Body of pancreas (tissue), 4 donors: ENCODE data around the gene CNTNAP3B. TPM values are rescaled to one million over a fixed set of nuclear protein-coding genes. Genes with fewer than 3 reads are reported as not detected.
"Not testable (repeated sequence)": the region's sequence is repeated elsewhere in the genome, so short reads cannot be mapped to it uniquely, and the experiment has no call there.

Source experiments
- ATAC-seq: fragments of 150-250 bp; one replicate; pipeline ENCODE4 v1.9.1; 2016
- DNase-seq, 4 donors: peaks; one replicate each; pipeline ENCODE4 v3.0.0-alpha.2; 2019
- H3K27ac ChIP-seq, 4 donors: fragments of 200-600 bp; sonication (generic); 1 replicate in 3 of 4; 2 replicates in 1 of 4; pipeline versions ENCODE4 v1.5.1 to v1.6.1; 2016 to 2019; ENCODE audit warnings: mild to moderate bottlenecking in 1 of 4, mixed read lengths in 1 of 4, moderate library complexity in 1 of 4
- H3K27me3 ChIP-seq, 2 donors: fragments of 200-600 bp; sonication (generic); one replicate each; pipeline ENCODE4 v1.6.0; 2016; ENCODE audit warnings: mild to moderate bottlenecking in 1 of 2
- H3K36me3 ChIP-seq, 2 donors: fragments of 200-600 bp; sonication (generic); replicated peaks in 1 of 2; 2 replicates each; pipeline ENCODE4 v1.5.1; 2016; ENCODE audit warnings: low read depth in 2 of 2; ENCODE audit not compliant: insufficient read depth in 1 of 2
- H3K4me1 ChIP-seq: fragments of 200-600 bp; sonication (generic); one replicate; pipeline ENCODE4 v1.6.0; 2016
- H3K4me3 ChIP-seq, 2 donors: fragments of 200-600 bp; sonication (generic); 1 replicate in 1 of 2; 2 replicates in 1 of 2; pipeline ENCODE4 v1.5.1; 2016 to 2019
- H3K9me3 ChIP-seq, 3 donors: fragments of 200-600 bp; sonication (generic); 1 replicate in 2 of 3; 2 replicates in 1 of 3; pipeline ENCODE4 v1.5.1; 2016
- WGBS, 2 donors: methylation state at CpG; one replicate each; pipeline ENCODE4 v1.1.5; 2017; 5-methylcytosine and 5-hydroxymethylcytosine counted together
- intact Hi-C: fragments of 100-400 bp; cut with DNase I; formaldehyde crosslinking; loops from one replicate; pipeline ENCODE4 v1.15.1; 2023
- small RNA-seq: library from RNA; depleted of rRNA; stranded (forward); fragments of <200 nt; gene quantifications from one replicate; pipeline ENCODE3, GENCODE V24; 2016
- total RNA-seq, 2 donors: library from RNA; depleted of rRNA; stranded (reverse); fragments of >200 nt; gene quantifications; one replicate each; pipeline ENCODE4 v1.1.0, GENCODE V29; 2016

CNTNAP3B gene
- total RNA-seq, 2 donors from 2014 or later = 11.2 to 34.2 TPM

DNA sequence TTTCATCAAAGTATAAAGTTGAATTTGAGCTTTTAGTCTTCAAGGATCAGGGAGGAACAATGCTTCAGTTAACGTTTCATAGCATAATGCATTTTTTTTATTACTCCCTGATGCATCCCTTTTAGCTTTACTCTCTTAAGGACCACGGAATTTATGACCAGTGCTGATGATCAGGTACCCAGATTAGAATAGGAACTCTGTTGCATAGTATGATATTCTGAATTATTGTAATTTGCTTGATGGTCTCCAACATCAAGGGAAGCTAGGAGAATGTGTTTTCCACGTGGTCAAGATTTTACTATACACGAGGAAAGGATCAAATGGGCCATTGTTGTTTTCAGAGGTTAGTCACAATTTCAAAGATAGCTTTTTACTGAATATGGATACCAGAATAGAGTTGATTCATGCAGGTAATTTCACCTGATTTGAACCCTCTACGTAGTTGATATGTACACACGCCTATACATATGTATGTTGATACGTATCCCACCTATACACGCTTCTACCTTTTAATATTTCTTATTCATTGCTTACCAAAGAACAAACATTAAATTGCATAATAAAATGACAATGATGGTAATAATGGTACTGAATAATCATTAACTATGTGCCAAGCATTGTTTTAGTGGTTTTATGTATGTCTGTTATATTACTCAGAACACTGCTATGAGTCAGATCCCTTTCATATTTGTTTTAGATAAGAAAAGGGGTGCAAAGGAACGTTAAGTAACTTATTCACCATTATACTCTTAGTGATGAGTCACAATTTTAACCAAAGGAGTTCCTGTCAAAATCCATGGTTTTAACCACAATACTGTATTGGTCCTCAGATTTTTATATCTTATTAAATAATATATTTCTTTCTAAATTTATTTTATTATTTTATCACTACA, 277.1 kb downstream of the CNTNAP3B start:
- H3K4me3 ChIP-seq, H3K9me3 ChIP-seq, H3K27me3 ChIP-seq, DNase-seq, intact Hi-C loops, H3K4me1 ChIP-seq, H3K36me3 ChIP-seq, H3K27ac ChIP-seq: not testable (repeated sequence)
- WGBS, 2 donors = no CpG with 5 or more reads among the region's 9 CpGs
- ATAC-seq = peak; percentile 92

DNA sequence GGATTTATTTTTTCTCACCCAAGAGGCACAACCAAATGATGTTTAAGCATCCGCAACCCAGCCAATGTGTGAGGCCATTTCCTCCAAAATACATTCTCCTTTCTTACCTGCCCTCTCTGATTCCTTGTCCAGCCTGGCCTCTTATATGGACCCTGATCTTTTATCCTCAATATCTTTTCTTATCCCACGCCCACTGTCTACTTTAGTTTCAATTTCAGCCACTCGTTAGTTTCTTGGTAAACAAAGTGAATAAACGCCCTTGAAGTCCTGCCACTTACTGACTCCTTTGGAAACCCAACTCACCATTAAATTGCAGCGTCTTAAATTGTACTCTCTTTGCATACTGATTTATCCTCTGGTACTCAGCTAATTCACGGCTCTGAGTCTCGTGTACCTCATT, 281.4 kb downstream of the CNTNAP3B start:
- ATAC-seq, H3K27ac ChIP-seq, intact Hi-C loops, H3K4me3 ChIP-seq, DNase-seq, H3K36me3 ChIP-seq, H3K27me3 ChIP-seq, H3K9me3 ChIP-seq, H3K4me1 ChIP-seq: not testable (repeated sequence)
- no CpG with 5 or more reads among the region's 7 CpGs for WGBS, 2 donors

Small RNA genes lying within 50 kb of the gene (small RNA-seq; reads per million reads assigned to genes)
- not detected for gene RN7SL343P

Other genes starting within 250 kb of the CNTNAP3B start
- gene SPATA31A6, start 54.2 kb upstream of the CNTNAP3B start, total RNA-seq = not detected